Spleen (tissue), 7 donors: ENCODE data around the gene GARRE1.
"Not testable (repeated sequence)": the region's sequence is repeated elsewhere in the genome, so short reads cannot be mapped to it uniquely, and the experiment has no call there.

ENCODE experiments used
- CTCF ChIP-seq, 11 experiments: fragments of 200-600 bp in 7 of 11; fragments of 450-650 bp in 4 of 11; sonication (generic) in 4 of 11; IDR thresholded peaks in 8 of 11; conservative IDR thresholded peaks in 3 of 11; 1 replicate in 7 of 11; 2 replicates in 4 of 11; pipeline versions ENCODE4 v1.4.0 to v1.8.0; 2016 to 2021; ENCODE audit warnings: antibody characterized with exemption in 11 of 11, inconsistent platforms in 4 of 11, mild to moderate bottlenecking in 1 of 11
- POLR2A ChIP-seq, 3 donors: fragments of 450-650 bp; IDR thresholded peaks; one replicate each; pipeline ENCODE4 v1.5.1; 2017; ENCODE audit warnings: antibody characterized with exemption in 3 of 3, mild to moderate bottlenecking in 1 of 3
- donor health status: DM: no; HTN: no; CAD: no; lungs with moderate emphysema.
- donor health status: DM: no; HTN: no; CAD: no.
- donor health status: DM: no; HTN: no; CAD: no.

GRCh38 chr19:34205324-34205723 is 49.0 kb upstream of the GARRE1 start:
- TF ChIP-seq CTCF (IDR thresholded peaks at IDR 0.05 in 8 of 11, conservative IDR thresholded peaks at IDR 0.05 in 3 of 11); POLR2A (IDR thresholded peaks at IDR 0.05): not testable (repeated sequence)
